DMS 273 (cell line): ENCODE data around the gene CHD8.
"Not testable (repeated sequence)": the region's sequence is repeated elsewhere in the genome, so short reads cannot be mapped to it uniquely, and the experiment has no call there.

ENCODE experiments used
- DNase-seq: peaks from one replicate; lab custom pipeline; 2025; ENCODE audit not compliant: unreplicated experiment; lab: John Stamatoyannopoulos, UW

The CHD8 gene

GRCh38 chr14:21379338-21379737 is 76.6 kb downstream of the CHD8 start:
- DNase-seq = no peak

- no peak for DNase-seq
Measured at GRCh38 chr14:21373980-21374379, 81.9 kb downstream of the CHD8 start.

GRCh38 chr14:21372814-21373213 is 83.1 kb downstream of the CHD8 start:
- DNase-seq = not testable (repeated sequence)

- DNase-seq = no peak
Measured at GRCh38 chr14:21369949-21370679, 85.8 kb downstream of the CHD8 start.

- no peak for DNase-seq
Measured at GRCh38 chr14:21367582-21368144, 88.3 kb downstream of the CHD8 start.

- no peak for DNase-seq
Measured at GRCh38 chr14:21356511-21356910, 99.4 kb downstream of the CHD8 start.

- DNase-seq = no peak
Measured at GRCh38 chr14:21352587-21352986, 103.3 kb downstream of the CHD8 start.

- peak; percentile 34 for DNase-seq
Measured at GRCh38 chr14:21350539-21350938, 105.4 kb downstream of the CHD8 start.

GRCh38 chr14:21347201-21347600 is 108.7 kb downstream of the CHD8 start:
- DNase-seq = no peak

- no peak for DNase-seq
Measured at GRCh38 chr14:21346532-21347135, 109.3 kb downstream of the CHD8 start.

- no peak for DNase-seq
Measured at GRCh38 chr14:21343035-21343794, 112.7 kb downstream of the CHD8 start.
